ENCODE measurements around the gene SSNA1. TPM values are rescaled to one million over a fixed set of nuclear protein-coding genes. Genes with fewer than 3 reads are reported as not detected.

The SSNA1 gene
- total and polyA plus RNA-seq, 12 donors = 13.2 to 138 (median 70.3) TPM

DNA sequence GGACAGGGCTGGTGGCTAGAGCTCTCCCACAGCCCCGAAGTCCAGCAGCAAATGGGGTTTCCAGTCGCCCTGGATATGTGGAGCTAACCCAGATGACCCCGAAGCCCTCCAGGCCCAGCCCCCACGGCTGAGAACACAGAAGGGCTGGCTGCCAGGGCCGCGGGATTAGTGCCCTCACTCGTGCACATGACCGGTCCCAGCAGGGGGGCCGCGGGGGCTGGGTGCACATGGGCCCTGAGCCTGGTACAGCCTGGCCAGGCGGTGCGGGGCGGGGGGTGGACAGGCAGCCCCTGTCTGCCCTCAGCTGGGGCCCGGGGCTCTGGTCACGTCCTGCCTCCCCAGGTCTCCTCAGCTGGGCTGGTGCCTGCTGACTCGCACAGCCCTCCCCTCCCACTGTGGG, 5.9 kb downstream of the SSNA1 start:
- no peaks in the 10 kb centered on the region for H3K27me3 ChIP-seq
- peak in 2 of 7 donors; percentile 21 to 68 for DNase-seq
- TF ChIP-seq CTCF (IDR thresholded peaks at IDR 0.05) = no peak
- no peak for TF ChIP-seq POLR2A (IDR thresholded peaks at IDR 0.05)
- no peaks in the 10 kb centered on the region for H3K9me3 ChIP-seq (replicated peaks in 1 of 3)
- WGBS, 4 donors = 45 to 63% (median 58%) methylated on average over 2 to 16 of the region's 16 CpGs
- no peak overlapping the region for H3K4me3 ChIP-seq
- peaks cover 0 to 24% of the 10 kb centered on the region in 2 donors for H3K36me3 ChIP-seq (replicated peaks in 1 of 2)
- peaks cover 8 to 31% of the 10 kb centered on the region in 2 donors for H3K4me1 ChIP-seq (replicated peaks in 1 of 2)
- H3K27ac ChIP-seq = no peak overlapping the region
- intact Hi-C loops (cut with DNase I) = no loop called here

DNA sequence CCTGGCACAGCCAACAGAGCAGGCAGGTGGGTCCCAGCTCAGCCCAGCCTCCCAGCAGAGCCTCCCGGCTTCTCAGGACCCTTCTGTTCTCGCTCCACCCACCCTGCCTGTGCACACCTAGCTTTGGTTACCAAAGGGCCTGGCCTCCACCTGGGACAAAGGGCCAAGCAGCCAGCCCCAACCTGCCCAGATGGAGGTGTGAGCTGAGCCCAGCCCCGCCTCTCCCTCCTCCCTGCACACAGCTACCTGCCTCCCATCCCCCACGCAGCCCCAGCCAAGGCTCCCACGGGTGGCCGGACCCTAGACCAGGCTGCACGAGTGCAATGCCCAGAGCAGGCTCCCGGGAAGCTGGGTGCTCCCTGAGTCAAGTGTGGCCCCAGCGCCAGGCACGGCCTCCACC, 6.4 kb downstream of the SSNA1 start:
- 80 to 89% (median 80%) methylated on average over 3 to 10 of the region's 10 CpGs; no CpG with 5 or more reads in 1 of the 4 donors for WGBS, 4 donors

DNA sequence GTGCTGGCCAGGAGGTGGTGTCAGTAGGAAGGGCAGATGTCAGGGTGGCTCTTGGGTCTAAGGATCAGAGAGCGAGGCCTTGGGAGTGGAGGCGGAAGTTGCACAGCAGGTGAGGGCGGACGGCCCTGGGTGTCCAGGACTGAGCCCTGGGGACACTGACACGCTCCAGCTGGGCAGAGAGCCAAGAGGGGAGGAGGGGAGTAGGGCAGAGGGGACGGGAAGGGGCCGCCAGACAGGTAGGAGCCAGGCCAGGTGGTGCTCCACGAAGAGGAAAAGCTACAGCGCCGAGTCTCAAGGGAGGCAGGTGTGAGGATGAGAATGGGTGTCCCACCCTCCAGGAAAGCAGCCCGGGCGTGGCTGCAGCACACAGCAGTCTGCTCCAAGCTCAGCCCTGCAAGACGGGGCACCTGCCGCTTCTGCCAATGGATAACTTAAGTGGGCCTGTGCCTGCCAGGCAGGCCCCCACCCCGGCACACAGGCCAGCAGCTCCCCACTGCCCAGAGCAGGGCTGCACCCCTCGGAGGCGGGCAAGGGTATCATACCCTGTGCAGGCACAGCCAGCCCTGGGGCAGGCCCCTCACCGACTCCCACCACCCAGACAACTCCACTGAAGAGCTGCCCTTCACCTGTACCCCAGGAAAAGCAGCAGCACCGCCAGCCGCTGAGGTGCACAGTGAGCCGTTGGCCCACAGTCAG, 7.2 kb downstream of the SSNA1 start:
- H3K4me1 ChIP-seq (replicated peaks in 1 of 2) = peaks cover 0 to 24% of the 10 kb centered on the region in 2 donors
- H3K27me3 ChIP-seq = no peaks in the 10 kb centered on the region
- no peaks in the 10 kb centered on the region for H3K9me3 ChIP-seq (replicated peaks in 1 of 3)
- intact Hi-C loops (cut with DNase I) = no loop called here
- H3K4me3 ChIP-seq = no peak overlapping the region
- DNase-seq = no peak
- H3K36me3 ChIP-seq (replicated peaks in 1 of 2) = peaks cover 0 to 14% of the 10 kb centered on the region in 2 donors
- WGBS, 4 donors = 83 to 88% (median 87%) methylated on average over 13 to 21 of the region's 21 CpGs
- H3K27ac ChIP-seq = no peak overlapping the region
- no peak for TF ChIP-seq CTCF (IDR thresholded peaks at IDR 0.05)
- no peak for TF ChIP-seq POLR2A (IDR thresholded peaks at IDR 0.05)

More for the DNA sequence above, 6.4 kb downstream of the SSNA1 start:
- H3K36me3 ChIP-seq (replicated peaks in 1 of 2) = peaks cover 0 to 22% of the 10 kb centered on the region in 2 donors
- intact Hi-C loops (cut with DNase I) = no loop called here
- no peaks in the 10 kb centered on the region for H3K9me3 ChIP-seq (replicated peaks in 1 of 3)
- TF ChIP-seq POLR2A (IDR thresholded peaks at IDR 0.05) = no peak
- TF ChIP-seq CTCF (IDR thresholded peaks at IDR 0.05) = no peak
- H3K27ac ChIP-seq = no peak overlapping the region
- no peak for DNase-seq
- peaks cover 3 to 29% of the 10 kb centered on the region in 2 donors for H3K4me1 ChIP-seq (replicated peaks in 1 of 2)
- H3K27me3 ChIP-seq = no peaks in the 10 kb centered on the region
- H3K4me3 ChIP-seq = no peak overlapping the region

DNA sequence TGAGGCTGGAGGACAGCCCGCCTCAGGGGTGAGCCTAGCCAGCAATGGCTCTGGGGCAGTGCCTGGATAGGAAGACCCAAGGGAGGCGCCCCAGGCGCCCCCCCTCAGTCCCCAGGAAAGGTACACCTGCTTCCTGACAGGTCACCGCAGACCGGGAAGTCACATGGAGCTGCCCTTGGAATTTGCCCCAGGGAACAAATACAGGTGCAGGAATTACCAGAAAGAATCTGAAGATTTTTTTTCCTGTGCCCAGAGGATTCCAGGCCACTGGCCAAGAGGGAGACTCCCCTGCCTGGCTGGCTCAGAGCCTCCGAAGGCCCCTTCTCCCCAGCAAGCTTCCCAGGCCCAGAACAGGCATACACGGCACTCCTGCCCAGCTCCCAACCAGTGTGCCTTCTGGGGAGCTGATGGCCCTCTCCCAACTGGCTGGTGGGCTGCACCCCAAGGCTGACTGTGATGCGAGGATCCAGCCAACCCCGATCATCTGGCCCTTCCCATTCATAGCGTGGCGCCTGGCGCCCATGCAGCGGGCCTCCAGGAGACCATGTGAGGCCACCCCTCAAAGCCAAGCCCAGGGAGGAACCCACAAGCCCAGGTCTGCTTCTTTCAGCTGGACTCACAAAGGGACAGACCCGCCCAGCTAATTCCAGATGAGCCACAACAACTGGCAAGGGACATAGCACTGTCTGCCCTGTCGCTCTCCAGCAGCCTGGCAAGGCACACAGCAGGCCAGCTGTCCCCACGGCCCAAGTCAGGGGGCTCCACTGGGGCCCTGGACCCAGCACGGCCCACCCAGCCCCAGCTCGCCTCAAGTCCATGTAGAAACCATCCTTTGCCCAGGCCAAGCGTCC, 9.8 kb downstream of the SSNA1 start:
- no peak for TF ChIP-seq CTCF (IDR thresholded peaks at IDR 0.05)
- H3K36me3 ChIP-seq (replicated peaks in 1 of 2) = no peaks in the 10 kb centered on the region
- no peak overlapping the region for H3K27ac ChIP-seq
- H3K27me3 ChIP-seq = no peaks in the 10 kb centered on the region
- no peak for DNase-seq
- H3K4me1 ChIP-seq (replicated peaks in 1 of 2) = peaks cover 6 to 40% of the 10 kb centered on the region in 2 donors
- H3K4me3 ChIP-seq = no peak overlapping the region
- intact Hi-C loops (cut with DNase I) = no loop called here
- WGBS, 4 donors = 79 to 90% (median 81%) methylated on average over 6 to 19 of the region's 19 CpGs
- H3K9me3 ChIP-seq (replicated peaks in 1 of 3) = no peaks in the 10 kb centered on the region
